Stimulated activated CD4-positive, alpha-beta T cell treated with anti-CD3 and anti-CD28 coated beads, Interleukin-2, amount 100 ng/mL, for 4 hours (primary cell): ENCODE results near the gene KLHL11.

ENCODE experiments used
- DNase-seq: peaks from one replicate; pipeline ENCODE4 v3.0.0-alpha.2; 2020; ENCODE audit warnings: low read depth

KLHL11 gene

GRCh38 chr17:41864836-41865595, at the start of gene KLHL11:
Gene KLHL11 (minus strand): TSS chr17:41865423. CDS start chr17:41865370, 53 bp downstream.
- peak; percentile 79 for DNase-seq

- DNase-seq: no peak
These were observed 49.8 kb upstream of the KLHL11 start for GRCh38 chr17:41915020-41915419.

- DNase-seq: no peak
These were observed 49.1 kb upstream of the KLHL11 start for GRCh38 chr17:41914358-41914766.

- no peak for DNase-seq
These were observed 48.6 kb upstream of the KLHL11 start for GRCh38 chr17:41913798-41914197.

GRCh38 chr17:41912925-41913324, 47.7 kb upstream of the KLHL11 start:
- DNase-seq: no peak

GRCh38 chr17:41910701-41911391, 45.6 kb upstream of the KLHL11 start:
- DNase-seq: no peak

- DNase-seq: no peak
These were observed 43.9 kb upstream of the KLHL11 start for GRCh38 chr17:41909088-41909487.

- DNase-seq: no peak
These were observed 42.7 kb upstream of the KLHL11 start for GRCh38 chr17:41907633-41908539.

- DNase-seq: no peak
These were observed 41.9 kb upstream of the KLHL11 start for GRCh38 chr17:41907185-41907556.

- DNase-seq: no peak
These were observed 41.4 kb upstream of the KLHL11 start for GRCh38 chr17:41906465-41907184.

GRCh38 chr17:41905172-41905571, 39.9 kb upstream of the KLHL11 start:
- no peak for DNase-seq

GRCh38 chr17:41904242-41904841, 39.1 kb upstream of the KLHL11 start:
- no peak for DNase-seq

- DNase-seq: no peak
These were observed 36.4 kb upstream of the KLHL11 start for GRCh38 chr17:41901646-41902045.

- no peak for DNase-seq
These were observed 31.5 kb upstream of the KLHL11 start for GRCh38 chr17:41896726-41897125.

GRCh38 chr17:41895617-41896016, 30.4 kb upstream of the KLHL11 start:
- DNase-seq: no peak

GRCh38 chr17:41894791-41895331, 29.6 kb upstream of the KLHL11 start:
- DNase-seq: no peak

- no peak for DNase-seq
These were observed 28.2 kb upstream of the KLHL11 start for GRCh38 chr17:41893384-41893783.

- DNase-seq: no peak
These were observed 26.8 kb upstream of the KLHL11 start for GRCh38 chr17:41892021-41892376.

- DNase-seq: no peak
These were observed 26.2 kb upstream of the KLHL11 start for GRCh38 chr17:41891135-41892020.

- no peak for DNase-seq
These were observed 23.2 kb upstream of the KLHL11 start for GRCh38 chr17:41888332-41888965.
